HEK293 (cell line): ENCODE data around the gene KLF2.

ENCODE experiments used
- BCL11A ChIP-seq: fragments of 450-650 bp; formaldehyde crosslinking; IDR thresholded peaks from 2 replicates; pipeline ENCODE4 v1.5.1; 2016; ENCODE audit warnings: low read depth, missing biosample characterization, missing genetic modification characterization
- IKZF3 ChIP-seq: fragments of 450-650 bp; IDR thresholded peaks from 2 replicates; pipeline ENCODE4 v1.5.0; 2018; ENCODE audit warnings: missing biosample characterization, mild to moderate bottlenecking, missing genetic modification characterization, moderate library complexity
- KLF17 ChIP-seq: fragments of 450-650 bp; formaldehyde crosslinking; IDR thresholded peaks from 2 replicates; pipeline ENCODE4 v1.5.1; 2016; ENCODE audit warnings: missing biosample characterization, missing genetic modification characterization
- MZF1 ChIP-seq: fragments of 450-650 bp; formaldehyde crosslinking; IDR thresholded peaks from 2 replicates; pipeline ENCODE4 v1.5.1; 2017; ENCODE audit warnings: missing biosample characterization, missing genetic modification characterization, borderline replicate concordance
- PATZ1 ChIP-seq: fragments of 450-650 bp; formaldehyde crosslinking; IDR thresholded peaks from 2 replicates; pipeline ENCODE4 v1.5.1; 2016; ENCODE audit warnings: missing biosample characterization, missing genetic modification characterization
- PRDM10 ChIP-seq: fragments of 450-650 bp; formaldehyde crosslinking; IDR thresholded peaks from 2 replicates; pipeline ENCODE4 v1.5.1; 2016; ENCODE audit warnings: missing biosample characterization, missing genetic modification characterization
- PRDM6 ChIP-seq: fragments of 450-650 bp; formaldehyde crosslinking; IDR thresholded peaks from 2 replicates; pipeline ENCODE4 v1.5.1; 2017; ENCODE audit warnings: missing biosample characterization, missing genetic modification characterization
- WT1 ChIP-seq: fragments of 450-650 bp; formaldehyde crosslinking; IDR thresholded peaks from 2 replicates; pipeline ENCODE4 v1.5.1; 2016; ENCODE audit warnings: missing biosample characterization, missing genetic modification characterization
- ZBTB48 ChIP-seq: fragments of 450-650 bp; formaldehyde crosslinking; IDR thresholded peaks from 2 replicates; pipeline ENCODE4 v1.5.1; 2016; ENCODE audit warnings: missing biosample characterization, missing genetic modification characterization
- ZIC2 ChIP-seq: fragments of 450-650 bp; formaldehyde crosslinking; IDR thresholded peaks from 2 replicates; pipeline ENCODE4 v1.5.1; 2016; ENCODE audit warnings: missing biosample characterization, missing genetic modification characterization
- ZNF18 ChIP-seq: fragments of 450-650 bp; formaldehyde crosslinking; IDR thresholded peaks from 2 replicates; pipeline ENCODE4 v1.5.1; 2016; ENCODE audit warnings: missing biosample characterization, missing genetic modification characterization
- ZNF24 ChIP-seq: fragments of 450-650 bp; formaldehyde crosslinking; IDR thresholded peaks from 2 replicates; pipeline ENCODE4 v1.5.1; 2016; ENCODE audit warnings: missing biosample characterization, missing genetic modification characterization
- ZNF302 ChIP-seq: fragments of 450-650 bp; formaldehyde crosslinking; IDR thresholded peaks from 2 replicates; pipeline ENCODE4 v1.5.1; 2016; ENCODE audit warnings: missing biosample characterization, missing genetic modification characterization, low read depth
- ZNF416 ChIP-seq: fragments of 450-650 bp; formaldehyde crosslinking; IDR thresholded peaks from 2 replicates; pipeline ENCODE4 v1.5.1; 2016; ENCODE audit warnings: missing biosample characterization, missing genetic modification characterization
- ZNF555 ChIP-seq: fragments of 450-650 bp; formaldehyde crosslinking; conservative IDR thresholded peaks from 2 replicates; pipeline ENCODE4 v1.5.1; 2017; ENCODE audit warnings: missing biosample characterization, mild to moderate bottlenecking, missing genetic modification characterization, inconsistent platforms
- ZNF610 ChIP-seq: fragments of 450-650 bp; formaldehyde crosslinking; IDR thresholded peaks from 2 replicates; pipeline ENCODE4 v1.5.1; 2016; ENCODE audit warnings: missing biosample characterization, missing genetic modification characterization, borderline replicate concordance
- ZNF664 ChIP-seq: fragments of 450-650 bp; formaldehyde crosslinking; IDR thresholded peaks from 2 replicates; pipeline ENCODE4 v1.5.1; 2016; ENCODE audit warnings: missing biosample characterization, missing genetic modification characterization
- ZNF692 ChIP-seq: fragments of 450-650 bp; formaldehyde crosslinking; IDR thresholded peaks from 2 replicates; pipeline ENCODE4 v1.5.1; 2016; ENCODE audit warnings: missing biosample characterization, missing genetic modification characterization
- ZNF704 ChIP-seq: fragments of 450-650 bp; formaldehyde crosslinking; IDR thresholded peaks from 2 replicates; pipeline ENCODE4 v1.5.1; 2016; ENCODE audit warnings: missing biosample characterization, missing genetic modification characterization
- ZXDB ChIP-seq: fragments of 450-650 bp; formaldehyde crosslinking; IDR thresholded peaks from 2 replicates; pipeline ENCODE4 v1.5.1; 2016; ENCODE audit warnings: missing biosample characterization, missing genetic modification characterization

Gene KLF2

GRCh38 chr19:16293118-16294091 lies 31.2 kb upstream of the KLF2 start (continued):
- peak; percentile 53 for TF ChIP-seq PATZ1 (tag by site-specific recombination)
- peak; percentile 91 for TF ChIP-seq PRDM10 (tag by site-specific recombination)
- TF ChIP-seq ZNF692 (tag by site-specific recombination) = peak; percentile 46; the same call in 1 of the 2 replicates
- no peak for TF ChIP-seq ZNF555 (tag by site-specific recombination)
- no peak for TF ChIP-seq BCL11A
- no peak for TF ChIP-seq ZNF302 (tag by site-specific recombination)
- TF ChIP-seq PRDM6 = peak; percentile 84
- peak; percentile 30; the same call in 1 of the 2 replicates for TF ChIP-seq IKZF3
- peak; percentile 99 for TF ChIP-seq MZF1 (tag by site-specific recombination)
- TF ChIP-seq ZNF18 = peak; percentile 27; the same call in 1 of the 2 replicates
- no peak for TF ChIP-seq ZNF664 (tag by site-specific recombination)
- peak; percentile 51; the same call in 1 of the 2 replicates for TF ChIP-seq KLF17 (tag by site-specific recombination)
- peak; percentile 97 for TF ChIP-seq ZXDB (tag by site-specific recombination)
- no peak for TF ChIP-seq ZNF704
- TF ChIP-seq ZNF24 = no peak
- no peak for TF ChIP-seq ZNF416 (tag by site-specific recombination)
- TF ChIP-seq ZNF610 (tag by site-specific recombination) = no peak
- TF ChIP-seq WT1 (tag by site-specific recombination) = peak; percentile 90
- TF ChIP-seq ZBTB48 = peak; percentile 33; the same call in 1 of the 2 replicates
- peak; percentile 91 for TF ChIP-seq ZIC2 (tag by site-specific recombination)
